Measurements from ENCODE around the gene GOLGA6L22. TPM values are rescaled to one million over a fixed set of nuclear protein-coding genes. Genes with fewer than 3 reads are reported as not detected.
"Not testable (repeated sequence)": the region's sequence is repeated elsewhere in the genome, so short reads cannot be mapped to it uniquely, and the experiment has no call there.

Gene GOLGA6L22
- total RNA-seq = not detected in 3 replicates

DNA sequence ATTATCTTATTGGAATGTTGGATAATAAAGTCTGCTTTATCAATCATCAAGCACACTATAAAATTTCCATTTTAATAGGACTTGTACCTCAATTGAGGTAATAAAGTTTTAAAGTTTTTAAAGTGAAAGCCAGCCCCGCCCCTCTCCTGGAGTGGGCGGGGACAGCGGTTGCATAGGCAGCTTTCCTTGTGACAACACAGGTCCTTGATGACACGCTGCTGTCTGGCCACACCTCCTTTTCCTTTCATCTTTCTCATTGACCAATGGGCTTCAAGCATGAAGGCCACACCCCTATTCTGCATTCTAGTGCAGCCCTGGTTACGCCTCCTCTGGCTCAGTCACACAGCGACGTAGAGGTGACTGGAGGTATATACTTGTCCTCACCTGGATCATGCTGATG lies at the start of gene GOLGA6L22:
Gene GOLGA6L22, plus strand, starts transcription at position 301 of the 400 bp plus-strand sequence. Its CDS starts 91 bp downstream, at position 392.
- H3K27ac Mint-ChIP-seq; H3K27me3 Mint-ChIP-seq (ENCODE audit: low read depth); H3K4me1 Mint-ChIP-seq; DNase-seq (ENCODE audit: low spot score in 2 of 2, unreplicated experiment in 2 of 2); H3K9me3 Mint-ChIP-seq; H3K4me3 Mint-ChIP-seq; H3K36me3 Mint-ChIP-seq: not testable (repeated sequence)

DNA sequence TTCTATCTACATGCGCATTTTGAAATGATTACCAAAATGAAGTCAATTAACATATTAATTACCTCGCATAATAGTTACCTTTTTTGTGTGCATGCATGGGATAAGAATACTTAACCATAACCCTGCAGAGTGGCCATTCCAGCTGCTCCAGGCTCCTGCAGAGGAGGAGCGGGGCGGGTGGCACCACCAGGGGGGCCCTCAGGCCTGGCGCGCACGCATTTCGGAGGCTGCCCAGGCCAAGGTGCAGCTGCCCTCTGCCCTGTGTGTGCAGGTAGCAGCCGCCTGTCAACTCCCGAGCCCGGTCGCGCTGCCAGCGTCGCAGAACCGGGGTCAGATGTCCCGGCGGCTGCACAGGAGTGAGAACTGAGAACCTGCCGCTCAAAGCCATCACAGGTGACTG lies 41.4 kb upstream of the GOLGA6L22 start:
- not testable (repeated sequence) for DNase-seq (ENCODE audit: low spot score in 2 of 2, unreplicated experiment in 2 of 2); H3K4me3 Mint-ChIP-seq; H3K9me3 Mint-ChIP-seq; H3K36me3 Mint-ChIP-seq; H3K27me3 Mint-ChIP-seq (ENCODE audit: low read depth); H3K27ac Mint-ChIP-seq; H3K4me1 Mint-ChIP-seq

DNA sequence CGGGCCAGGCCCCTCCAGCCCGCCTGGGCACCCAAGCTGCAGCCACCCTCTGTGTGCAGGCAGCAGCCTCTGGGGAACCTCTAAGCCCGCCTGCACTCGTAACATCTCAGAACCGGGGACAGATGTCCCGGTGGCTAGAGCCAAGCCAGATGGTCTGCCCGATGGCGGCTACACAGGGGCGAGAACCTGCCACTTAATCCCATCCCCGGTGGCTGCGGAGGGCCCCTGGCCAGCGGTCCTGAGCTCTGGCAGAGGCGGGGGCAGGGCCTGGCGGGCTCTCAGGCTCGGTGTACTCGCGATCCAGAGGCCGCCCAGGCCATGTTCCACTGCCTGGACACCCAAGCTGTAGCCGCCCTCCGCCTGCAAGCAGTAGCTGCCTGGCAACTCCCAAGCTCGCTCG lies 40.9 kb upstream of the GOLGA6L22 start:
- not testable (repeated sequence) for H3K9me3 Mint-ChIP-seq; H3K27ac Mint-ChIP-seq; H3K36me3 Mint-ChIP-seq; H3K4me3 Mint-ChIP-seq; H3K27me3 Mint-ChIP-seq (ENCODE audit: low read depth); DNase-seq (ENCODE audit: low spot score in 2 of 2, unreplicated experiment in 2 of 2); H3K4me1 Mint-ChIP-seq

- not testable (repeated sequence) for H3K4me1 Mint-ChIP-seq; H3K4me3 Mint-ChIP-seq; DNase-seq (ENCODE audit: low spot score in 2 of 2, unreplicated experiment in 2 of 2); H3K9me3 Mint-ChIP-seq; H3K27ac Mint-ChIP-seq; H3K36me3 Mint-ChIP-seq; H3K27me3 Mint-ChIP-seq (ENCODE audit: low read depth)
These were observed 40.5 kb upstream of the GOLGA6L22 start for GRCh38 chr15:22418212-22418611.

- not testable (repeated sequence) for H3K36me3 Mint-ChIP-seq; H3K9me3 Mint-ChIP-seq; H3K4me1 Mint-ChIP-seq; H3K27me3 Mint-ChIP-seq (ENCODE audit: low read depth); DNase-seq (ENCODE audit: low spot score in 2 of 2, unreplicated experiment in 2 of 2); H3K27ac Mint-ChIP-seq; H3K4me3 Mint-ChIP-seq
These were observed 40.0 kb upstream of the GOLGA6L22 start for GRCh38 chr15:22418666-22419065.

GRCh38 chr15:22420340-22420739 lies 38.4 kb upstream of the GOLGA6L22 start:
- not testable (repeated sequence) for H3K27ac Mint-ChIP-seq; DNase-seq (ENCODE audit: low spot score in 2 of 2, unreplicated experiment in 2 of 2); H3K27me3 Mint-ChIP-seq (ENCODE audit: low read depth); H3K4me1 Mint-ChIP-seq; H3K36me3 Mint-ChIP-seq; H3K9me3 Mint-ChIP-seq; H3K4me3 Mint-ChIP-seq

- DNase-seq (ENCODE audit: low spot score in 2 of 2, unreplicated experiment in 2 of 2); H3K27me3 Mint-ChIP-seq (ENCODE audit: low read depth); H3K9me3 Mint-ChIP-seq; H3K4me1 Mint-ChIP-seq; H3K27ac Mint-ChIP-seq; H3K4me3 Mint-ChIP-seq; H3K36me3 Mint-ChIP-seq: not testable (repeated sequence)
These were observed 29.3 kb upstream of the GOLGA6L22 start for GRCh38 chr15:22429426-22429825.

GRCh38 chr15:22431687-22432086 lies 27.0 kb upstream of the GOLGA6L22 start:
- H3K27me3 Mint-ChIP-seq (ENCODE audit: low read depth); H3K4me3 Mint-ChIP-seq; H3K4me1 Mint-ChIP-seq; H3K36me3 Mint-ChIP-seq; H3K9me3 Mint-ChIP-seq; DNase-seq (ENCODE audit: low spot score in 2 of 2, unreplicated experiment in 2 of 2); H3K27ac Mint-ChIP-seq: not testable (repeated sequence)

DNA sequence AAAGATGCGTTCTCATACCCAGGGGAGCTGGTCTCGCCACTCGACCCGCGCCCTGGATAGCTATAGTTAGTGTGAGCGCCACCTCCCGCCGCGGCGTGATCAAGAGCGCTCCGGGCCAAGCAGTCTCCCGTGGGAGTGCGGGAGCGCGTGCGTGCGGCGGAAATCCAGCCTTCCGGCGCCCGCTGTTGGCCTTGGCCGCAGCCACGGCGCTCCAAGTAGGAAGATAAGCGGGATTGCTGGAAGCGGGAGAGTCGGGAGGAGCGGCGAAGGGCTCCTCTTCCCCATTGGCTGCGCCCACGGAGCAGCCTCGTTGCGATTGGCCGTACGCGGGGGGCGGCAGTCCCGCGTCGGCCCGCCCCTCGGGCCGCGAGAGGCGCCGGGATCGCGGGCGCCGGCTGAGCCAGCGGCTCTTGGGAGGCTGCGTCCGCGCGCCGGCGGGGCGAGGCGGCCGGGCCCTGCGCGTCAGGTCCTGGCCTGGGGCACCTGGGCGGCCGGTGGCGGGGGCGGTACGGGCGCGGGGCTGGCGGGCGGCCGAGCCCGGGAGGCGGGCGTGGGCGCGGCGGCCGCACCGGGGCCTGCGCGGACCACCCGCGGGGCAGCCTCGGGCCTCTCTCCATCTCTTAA lies 35.9 kb downstream of the GOLGA6L22 start:
- not testable (repeated sequence) for H3K4me1 Mint-ChIP-seq; H3K9me3 Mint-ChIP-seq; H3K27me3 Mint-ChIP-seq (ENCODE audit: low read depth); H3K36me3 Mint-ChIP-seq; H3K27ac Mint-ChIP-seq
- H3K4me3 Mint-ChIP-seq = peak overlapping the region; percentile 61
- DNase-seq (ENCODE audit: low spot score in 2 of 2, unreplicated experiment in 2 of 2) = peak; percentile 19 to 58

GRCh38 chr15:22497200-22497599 lies 38.5 kb downstream of the GOLGA6L22 start:
- not testable (repeated sequence) for H3K4me3 Mint-ChIP-seq; H3K27me3 Mint-ChIP-seq (ENCODE audit: low read depth); H3K27ac Mint-ChIP-seq; H3K4me1 Mint-ChIP-seq; H3K36me3 Mint-ChIP-seq; H3K9me3 Mint-ChIP-seq; DNase-seq (ENCODE audit: low spot score in 2 of 2, unreplicated experiment in 2 of 2)

DNA sequence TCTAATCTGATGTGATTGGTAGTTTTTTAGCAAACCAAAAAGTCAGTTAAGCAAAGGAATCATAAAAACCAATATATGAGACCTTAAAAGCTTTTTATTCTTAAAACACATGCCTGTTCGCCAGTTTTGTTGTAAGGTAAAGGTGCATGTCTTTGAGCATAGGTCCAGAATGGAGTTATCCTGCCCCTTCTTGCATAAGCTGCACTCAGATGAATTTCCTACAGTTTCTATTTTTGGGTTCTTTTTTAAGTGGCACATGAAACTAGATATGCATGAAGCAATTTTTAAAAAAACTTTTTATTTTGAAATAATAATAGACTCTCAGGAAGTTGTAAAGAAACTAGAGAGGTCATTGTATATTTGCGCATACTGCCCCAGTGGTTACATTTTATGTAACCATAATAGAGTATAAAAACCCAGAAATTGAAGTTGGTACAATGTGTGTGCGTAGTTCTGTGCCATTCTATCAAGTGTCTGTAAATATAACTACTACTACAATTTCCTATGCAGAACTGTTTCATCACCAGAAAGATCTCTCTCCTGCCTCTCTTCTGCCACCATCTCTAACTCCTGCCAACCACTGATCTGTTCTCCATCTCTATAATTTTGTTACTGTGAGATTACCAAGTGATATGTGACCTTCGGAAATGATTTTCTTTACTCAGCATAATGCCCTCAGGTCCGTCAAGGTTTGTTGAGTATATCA lies 39.7 kb downstream of the GOLGA6L22 start:
- H3K4me3 Mint-ChIP-seq; H3K36me3 Mint-ChIP-seq; H3K27me3 Mint-ChIP-seq (ENCODE audit: low read depth); H3K9me3 Mint-ChIP-seq; H3K4me1 Mint-ChIP-seq; DNase-seq (ENCODE audit: low spot score in 2 of 2, unreplicated experiment in 2 of 2); H3K27ac Mint-ChIP-seq: not testable (repeated sequence)

DNA sequence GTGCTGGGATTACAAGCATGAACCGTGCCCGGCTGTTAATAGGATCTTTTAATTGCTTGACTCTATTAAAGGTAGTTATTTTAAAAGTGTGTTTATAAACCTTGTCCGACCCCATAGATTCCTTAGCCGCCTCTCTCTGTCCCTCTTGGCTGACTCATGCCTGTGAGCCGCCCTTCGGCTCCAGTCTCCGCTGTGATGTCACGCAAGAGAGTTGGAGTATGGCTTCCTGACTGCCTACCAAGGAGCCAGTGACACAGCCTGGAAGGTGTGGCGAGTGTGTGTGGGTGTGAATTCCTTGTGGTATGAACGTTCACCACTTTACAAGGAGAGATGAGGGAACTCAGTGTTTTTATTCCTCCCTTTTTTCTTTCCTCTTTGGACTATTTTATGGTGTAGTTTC lies 43.6 kb downstream of the GOLGA6L22 start:
- not testable (repeated sequence) for H3K36me3 Mint-ChIP-seq; H3K9me3 Mint-ChIP-seq; DNase-seq (ENCODE audit: low spot score in 2 of 2, unreplicated experiment in 2 of 2); H3K27ac Mint-ChIP-seq; H3K27me3 Mint-ChIP-seq (ENCODE audit: low read depth); H3K4me1 Mint-ChIP-seq; H3K4me3 Mint-ChIP-seq

DNA sequence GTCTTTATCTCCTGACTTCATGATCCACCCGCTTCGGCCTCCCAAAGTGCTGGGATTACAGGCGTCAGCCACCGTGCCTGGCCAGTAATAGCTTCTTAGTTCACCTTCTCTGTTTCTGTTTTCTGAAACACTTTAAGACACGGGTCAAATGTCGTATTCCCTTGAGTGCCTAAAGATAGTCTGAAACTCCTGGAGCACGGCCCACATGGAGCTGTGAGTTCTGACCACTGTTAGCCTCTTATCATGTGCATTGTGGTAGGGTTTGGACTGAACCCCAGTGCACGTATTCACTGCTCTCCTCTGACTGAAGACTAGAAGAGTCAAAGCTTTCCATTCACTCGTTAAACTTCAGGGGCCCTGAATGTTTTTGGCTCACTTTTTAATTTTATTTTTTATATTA lies 48.3 kb downstream of the GOLGA6L22 start:
- H3K27me3 Mint-ChIP-seq (ENCODE audit: low read depth); H3K27ac Mint-ChIP-seq; H3K4me1 Mint-ChIP-seq; H3K4me3 Mint-ChIP-seq; DNase-seq (ENCODE audit: low spot score in 2 of 2, unreplicated experiment in 2 of 2); H3K36me3 Mint-ChIP-seq; H3K9me3 Mint-ChIP-seq: not testable (repeated sequence)

DNA sequence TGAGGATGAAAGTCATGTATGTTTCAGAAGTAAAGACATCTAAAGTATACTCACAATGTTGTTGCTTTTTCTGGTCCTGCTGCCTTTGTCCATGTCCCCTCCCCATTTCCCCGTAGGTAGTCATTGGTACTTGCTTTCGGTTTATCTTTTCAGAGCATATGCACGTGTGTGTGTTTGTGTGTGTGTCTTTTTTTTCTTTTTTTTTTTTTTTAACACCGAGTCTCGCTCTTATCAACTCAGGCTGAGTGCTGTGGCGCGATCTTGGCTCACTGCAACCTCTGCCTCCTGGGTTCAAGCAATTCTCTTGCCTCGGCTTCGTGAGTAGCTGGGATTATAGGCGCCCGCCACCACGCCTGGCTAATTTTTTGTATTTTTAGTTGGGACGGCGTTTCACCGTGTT lies 57.4 kb downstream of the GOLGA6L22 start:
- H3K36me3 Mint-ChIP-seq; DNase-seq (ENCODE audit: low spot score in 2 of 2, unreplicated experiment in 2 of 2); H3K4me3 Mint-ChIP-seq; H3K9me3 Mint-ChIP-seq; H3K27me3 Mint-ChIP-seq (ENCODE audit: low read depth); H3K27ac Mint-ChIP-seq; H3K4me1 Mint-ChIP-seq: not testable (repeated sequence)

Measured in mesothelial cell of epicardium (in vitro differentiated cells).